Measurements from ENCODE around the gene NDUFS5. TPM values are rescaled to one million over a fixed set of nuclear protein-coding genes. Genes with fewer than 3 reads are reported as not detected.
"Not testable (repeated sequence)": the region's sequence is repeated elsewhere in the genome, so short reads cannot be mapped to it uniquely, and the experiment has no call there.

NDUFS5 gene
- 100 to 1,000 TPM; 167 to 373 (median 270) TPM for polyA plus RNA-seq (ENCODE audit: insufficient read length in 10 of 10)
- long read RNA-seq, donor 1, transcript NDUFS5-201 (3 exons, 544 nt), result major isoform, 173 of 274 reads
- long read RNA-seq, donor 1, transcript NDUFS5-202 (3 exons, 548 nt), result minor isoform, 65 of 274 reads
- long read RNA-seq, donor 1, partial matches to known transcripts, result 36 of 274 reads
- long read RNA-seq, donor 1, other reads (novel, unspliced or antisense), result 0 of 274 reads
- long read RNA-seq, donor 2, transcript NDUFS5-202 (3 exons, 548 nt), result minor isoform, 32 of 205 reads
- long read RNA-seq, donor 2, transcript NDUFS5-201 (3 exons, 544 nt), result major isoform, 147 of 205 reads
- long read RNA-seq, donor 2, partial matches to known transcripts, result 26 of 205 reads
- long read RNA-seq, donor 2, other reads (novel, unspliced or antisense), result 0 of 205 reads
- long read RNA-seq, donor 3, result 0 reads
- long read RNA-seq, donor 4, transcript NDUFS5-201 (3 exons, 544 nt), result major isoform, 127 of 203 reads
- long read RNA-seq, donor 4, transcript NDUFS5-202 (3 exons, 548 nt), result minor isoform, 43 of 203 reads
- long read RNA-seq, donor 4, partial matches to known transcripts, result 33 of 203 reads
- long read RNA-seq, donor 4, other reads (novel, unspliced or antisense), result 0 of 203 reads
- long read RNA-seq, donor 5, transcript NDUFS5-201 (3 exons, 544 nt), result major isoform, 191 of 274 reads
- long read RNA-seq, donor 5, transcript NDUFS5-202 (3 exons, 548 nt), result minor isoform, 49 of 274 reads
- long read RNA-seq, donor 5, partial matches to known transcripts, result 34 of 274 reads
- long read RNA-seq, donor 5, other reads (novel, unspliced or antisense), result 0 of 274 reads
- long read RNA-seq, donor 6, transcript NDUFS5-202 (3 exons, 548 nt), result minor isoform, 84 of 203 reads
- long read RNA-seq, donor 6, transcript NDUFS5-201 (3 exons, 544 nt), result major isoform, 94 of 203 reads
- long read RNA-seq, donor 6, partial matches to known transcripts, result 25 of 203 reads
- long read RNA-seq, donor 6, other reads (novel, unspliced or antisense), result 0 of 203 reads
- long read RNA-seq, donor 7, transcript NDUFS5-202 (3 exons, 548 nt), result minor isoform, 27 of 73 reads
- long read RNA-seq, donor 7, transcript NDUFS5-201 (3 exons, 544 nt), result major isoform, 34 of 73 reads
- long read RNA-seq, donor 7, partial matches to known transcripts, result 12 of 73 reads
- long read RNA-seq, donor 7, other reads (novel, unspliced or antisense), result 0 of 73 reads
- long read RNA-seq, donor 8, transcript NDUFS5-202 (3 exons, 548 nt), result minor isoform, 64 of 160 reads
- long read RNA-seq, donor 8, transcript NDUFS5-201 (3 exons, 544 nt), result major isoform, 67 of 160 reads
- long read RNA-seq, donor 8, partial matches to known transcripts, result 29 of 160 reads
- long read RNA-seq, donor 8, other reads (novel, unspliced or antisense), result 0 of 160 reads
- long read RNA-seq, donor 9, transcript NDUFS5-202 (3 exons, 548 nt), result minor isoform, 13 of 36 reads
- long read RNA-seq, donor 9, transcript NDUFS5-201 (3 exons, 544 nt), result major isoform, 23 of 36 reads
- long read RNA-seq, donor 9, partial matches to known transcripts, result 0 of 36 reads
- long read RNA-seq, donor 9, other reads (novel, unspliced or antisense), result 0 of 36 reads

DNA sequence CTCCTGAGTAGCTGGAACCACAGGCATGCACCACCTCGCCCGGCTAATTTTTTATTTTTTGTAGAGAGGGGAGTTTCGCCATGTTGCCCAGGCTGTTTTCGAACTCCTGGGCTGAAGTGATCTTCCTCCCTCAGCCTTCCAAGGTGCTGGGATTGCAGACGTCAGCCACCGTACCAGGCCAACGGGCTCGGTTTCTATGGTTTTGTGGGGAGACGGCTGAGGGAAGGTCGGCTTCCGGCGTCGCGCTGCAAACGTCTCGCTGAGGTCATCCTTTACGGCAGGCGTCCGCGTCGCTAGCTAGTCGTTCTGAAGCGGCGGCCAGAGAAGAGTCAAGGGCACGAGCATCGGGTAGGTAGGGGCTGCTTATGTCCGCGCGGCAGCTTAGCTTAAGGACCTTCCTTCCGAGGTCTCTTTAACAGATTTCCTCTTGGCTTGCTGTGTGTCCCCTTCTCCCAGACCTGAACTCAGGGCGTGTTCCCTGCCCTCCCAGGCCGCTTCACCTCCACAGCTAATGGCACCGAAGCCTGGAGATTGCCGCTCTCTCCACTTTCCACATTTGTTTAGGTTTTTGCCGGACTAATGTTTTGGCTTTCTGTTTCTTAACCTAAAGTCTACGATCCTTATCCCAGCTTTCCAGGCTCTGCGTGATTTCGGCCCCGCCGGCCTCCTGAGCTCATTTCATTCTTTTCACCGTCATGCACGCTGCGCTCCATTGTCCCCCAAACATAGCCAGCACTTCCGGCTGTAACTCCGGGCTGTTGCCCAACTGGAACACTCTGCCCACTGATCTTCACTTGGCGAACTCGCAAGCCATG lies at the start of gene NDUFS5:
TSS of gene NDUFS5 (plus strand) at position 300 of the 815 bp plus-strand sequence. CDS start 2,375 bp downstream, outside the sequence.
- DNase-seq, result peak; percentile 89 to 96 (median 92)

DNA sequence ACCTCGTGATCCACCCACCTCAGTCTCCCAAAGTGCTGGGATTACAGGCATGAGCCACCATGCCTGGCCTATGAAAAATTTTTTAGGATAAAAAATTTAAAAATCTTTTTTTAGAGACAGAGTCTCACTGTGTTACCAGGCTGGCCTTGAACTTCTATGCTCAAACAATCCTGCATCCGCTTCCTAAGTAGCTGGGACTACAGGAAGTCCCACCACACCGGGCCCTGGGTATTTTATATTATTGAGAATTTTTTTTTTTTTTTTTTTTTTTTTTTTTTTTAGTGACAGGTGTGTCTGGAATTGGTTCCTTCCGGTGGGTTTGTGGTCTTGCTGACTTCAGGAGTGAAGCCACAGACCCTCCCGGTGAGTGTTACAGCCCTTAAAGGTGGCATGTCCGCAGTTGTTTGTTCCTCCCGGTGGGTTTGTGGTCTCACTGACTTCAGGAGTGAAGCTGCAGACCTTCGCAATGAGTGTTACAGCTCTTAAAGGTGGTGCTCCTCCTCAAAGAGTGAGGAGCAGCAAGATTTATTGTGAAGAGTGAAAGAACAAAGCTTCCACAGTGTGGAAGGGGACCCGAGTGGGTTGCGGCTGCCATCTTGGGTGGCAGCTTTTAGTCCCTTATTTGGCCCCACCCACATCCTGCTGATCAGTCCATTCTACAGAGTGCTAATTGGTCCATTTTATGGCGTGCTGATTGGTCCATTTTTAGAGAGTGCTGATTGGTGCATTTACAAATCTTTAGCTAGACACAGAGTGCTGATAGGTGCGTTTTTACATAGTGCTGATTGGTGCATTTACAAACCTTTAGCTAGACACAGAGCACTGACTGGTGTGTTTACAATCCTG lies 48.5 kb upstream of the NDUFS5 start:
- DNase-seq, result not testable (repeated sequence)

GRCh38 chr1:38978245-38978542 lies 48.0 kb upstream of the NDUFS5 start:
- DNase-seq, result not testable (repeated sequence)

GRCh38 chr1:38979380-38979779 lies 46.8 kb upstream of the NDUFS5 start:
- not testable (repeated sequence) for DNase-seq

- no peak for DNase-seq
Observed at GRCh38 chr1:38989979-38990378, 36.2 kb upstream of the NDUFS5 start.

DNA sequence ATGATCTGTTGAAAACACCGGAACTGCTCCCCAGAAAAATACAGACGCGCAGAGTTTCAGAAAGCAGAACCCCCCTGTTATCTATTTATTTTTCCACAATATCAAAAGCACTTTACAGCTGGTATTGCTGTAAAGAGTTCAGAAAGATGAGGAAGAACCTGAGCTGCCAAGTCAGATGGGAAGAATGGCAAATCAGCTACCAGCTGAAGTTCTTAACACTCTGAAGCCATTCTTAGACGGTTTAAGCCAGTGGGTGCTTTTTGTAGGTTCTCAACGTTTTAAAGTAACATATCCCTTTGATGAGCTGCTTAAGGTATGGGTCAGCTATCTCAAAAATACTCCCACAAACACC lies 35.8 kb upstream of the NDUFS5 start:
- peak in 2 of 3 donors; percentile 11 to 22 for DNase-seq

GRCh38 chr1:38990738-38991637 lies 35.2 kb upstream of the NDUFS5 start, which contains the start of gene AKIRIN1:
TSS of gene AKIRIN1 (plus strand) at chr1:38991276. CDS start at chr1:38991381, 105 bp downstream.
- peak; percentile 96 to 99 (median 97) for DNase-seq

DNA sequence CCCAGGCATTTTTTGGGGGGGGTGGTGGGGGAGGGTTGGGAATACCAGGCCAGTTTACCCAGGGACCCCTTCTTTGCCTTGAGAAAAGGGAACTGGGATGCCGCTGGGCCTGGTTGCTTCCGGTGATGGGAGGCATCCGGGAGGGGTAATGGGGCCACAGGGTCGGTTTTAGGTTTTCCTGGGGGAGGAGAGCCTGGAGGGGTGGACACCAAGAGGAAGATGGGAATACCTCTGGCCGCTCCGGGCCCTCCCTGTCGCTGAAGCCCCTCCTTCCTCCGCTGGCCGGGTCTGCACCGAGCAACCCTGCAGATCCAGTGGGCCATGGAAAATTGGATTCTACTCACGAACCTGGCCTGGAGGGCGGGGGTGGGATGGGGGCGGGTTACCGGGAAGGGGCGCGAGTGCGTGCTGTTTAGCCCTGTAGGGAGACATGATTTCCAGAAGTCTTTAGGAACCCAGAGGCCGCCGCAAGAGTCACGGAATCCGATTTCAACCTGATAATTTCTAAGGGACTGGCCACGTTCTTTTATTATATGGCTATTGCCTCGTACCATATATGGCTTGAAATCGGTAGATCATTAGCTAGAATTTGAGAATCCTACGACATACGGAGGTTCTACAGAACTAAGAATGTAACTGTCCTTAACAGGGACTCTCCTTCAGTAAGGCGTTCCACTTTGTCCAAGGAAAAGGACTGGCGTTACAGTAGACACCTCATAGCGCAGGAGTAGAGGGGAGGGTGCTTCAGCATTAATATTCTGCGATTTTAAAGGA lies 34.3 kb upstream of the NDUFS5 start:
- DNase-seq, result peak; percentile 17 to 76 (median 47)

DNA sequence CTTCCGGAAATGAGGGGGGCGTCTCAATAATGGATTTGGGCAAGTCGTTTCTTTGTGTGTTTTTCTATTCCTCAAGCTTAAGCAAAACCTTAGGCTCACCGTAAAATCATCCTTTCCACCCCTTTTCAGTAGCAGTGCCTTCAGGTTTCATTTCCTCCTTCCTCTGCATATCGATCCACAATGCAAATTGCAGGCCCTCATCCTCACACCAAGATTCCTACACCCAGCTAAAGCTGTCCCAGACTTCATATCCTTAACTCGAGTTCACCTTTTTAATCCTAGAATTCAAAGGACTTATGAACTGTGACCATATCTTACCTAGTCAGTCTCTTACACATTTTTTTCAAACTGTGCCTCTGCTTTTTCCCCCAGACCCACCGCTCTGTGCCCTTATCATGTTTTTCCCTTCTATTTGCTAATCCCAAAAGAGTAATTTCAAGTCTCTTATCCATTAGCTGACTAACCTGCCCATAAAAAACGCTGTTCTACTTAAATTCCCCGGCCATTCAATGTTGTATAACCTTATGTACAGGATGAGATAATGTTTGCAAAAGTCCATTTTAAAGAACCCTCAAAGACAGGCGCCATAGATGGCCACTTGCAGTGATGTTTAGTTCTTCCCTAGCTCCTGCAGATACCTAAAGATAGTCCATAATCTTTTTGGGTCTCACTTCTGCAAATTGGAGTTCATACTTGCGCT lies 33.6 kb upstream of the NDUFS5 start:
- DNase-seq, result no peak

- no peak for DNase-seq
Observed at GRCh38 chr1:38994196-38994595, 32.0 kb upstream of the NDUFS5 start.

DNA sequence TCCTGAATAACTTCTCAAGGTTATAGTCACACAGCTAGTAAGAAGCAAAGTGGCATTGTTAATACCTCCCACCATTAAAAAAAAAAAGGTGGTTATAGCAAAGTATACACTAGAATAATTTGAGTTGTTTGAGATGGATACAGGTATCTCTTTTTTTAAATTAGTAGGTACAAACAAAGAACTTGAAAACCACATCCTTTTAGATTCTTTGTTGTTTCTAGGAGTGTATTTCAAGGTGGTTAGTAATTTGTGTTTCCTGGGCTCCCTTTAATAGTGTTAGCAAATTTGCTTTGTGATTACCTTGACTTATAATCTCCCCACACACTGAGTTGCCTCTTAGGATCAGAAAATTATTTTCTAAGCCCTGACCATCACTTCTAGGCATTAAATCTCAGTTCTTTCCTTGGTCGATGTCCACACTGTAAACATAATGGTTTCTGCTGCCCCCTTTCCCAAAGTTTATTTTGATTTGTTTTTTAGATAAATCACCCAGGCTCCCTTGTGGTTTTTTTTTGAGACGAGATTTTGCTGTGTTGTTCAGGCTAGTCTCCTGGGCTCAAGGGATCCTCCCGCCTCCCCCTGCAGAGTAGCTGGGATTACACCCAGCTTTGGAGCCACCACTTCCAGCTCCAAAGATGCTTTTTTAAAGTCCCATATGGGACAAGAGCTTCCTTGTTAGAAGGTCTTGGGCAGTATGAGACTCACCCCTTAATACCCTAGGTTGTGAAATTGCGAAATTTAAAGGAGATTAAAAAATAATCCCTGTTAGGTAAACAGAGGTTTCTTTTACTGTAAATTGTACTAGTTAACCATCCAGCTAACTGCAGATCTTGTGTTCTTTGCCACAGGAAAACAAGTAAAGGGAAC lies 28.9 kb upstream of the NDUFS5 start:
- no peak for DNase-seq

- DNase-seq, result no peak
Observed at GRCh38 chr1:38997901-38998190, 28.3 kb upstream of the NDUFS5 start.

DNA sequence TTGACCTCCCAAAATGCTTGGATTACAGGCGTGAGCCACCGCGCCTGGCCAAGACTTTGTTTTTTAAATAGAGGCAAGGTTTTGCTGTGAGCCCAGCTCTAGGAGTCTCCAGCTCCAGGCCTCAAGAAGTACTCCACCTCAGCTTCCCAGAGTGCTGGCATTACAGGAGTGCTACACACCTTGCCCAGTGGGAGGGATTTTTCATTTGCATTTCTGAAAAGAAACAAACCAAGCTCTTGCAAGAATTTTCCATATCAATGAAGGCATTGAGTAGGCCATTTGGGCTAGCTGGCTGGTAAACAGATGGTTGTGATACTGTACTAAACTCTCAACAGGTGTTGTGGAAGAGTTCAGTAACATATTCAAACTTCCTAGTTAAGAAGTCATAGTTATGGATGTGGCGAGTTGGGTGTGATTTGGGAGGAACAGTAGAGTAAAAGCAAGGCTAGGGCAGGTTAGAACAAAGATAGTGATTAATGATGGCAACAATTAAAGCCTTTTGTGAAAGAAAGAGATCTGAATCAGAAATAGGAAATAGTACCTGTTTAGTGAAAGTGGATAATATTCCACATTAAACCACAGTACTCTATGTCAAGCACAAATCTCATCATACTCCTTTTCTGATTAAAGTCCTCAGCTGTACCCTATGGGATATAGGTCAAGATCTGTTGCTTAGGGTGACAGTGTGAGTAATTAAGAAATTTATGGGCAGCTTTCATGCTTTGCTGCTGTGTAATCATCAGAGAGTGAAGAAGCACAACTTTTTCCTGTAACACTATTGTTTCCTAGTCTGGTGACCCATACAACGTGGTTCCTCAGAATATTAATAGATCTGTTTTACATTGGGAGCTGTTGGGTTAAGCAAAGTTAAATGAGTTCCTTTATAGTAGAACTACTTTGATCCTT lies 24.4 kb upstream of the NDUFS5 start:
- DNase-seq, result no peak

DNA sequence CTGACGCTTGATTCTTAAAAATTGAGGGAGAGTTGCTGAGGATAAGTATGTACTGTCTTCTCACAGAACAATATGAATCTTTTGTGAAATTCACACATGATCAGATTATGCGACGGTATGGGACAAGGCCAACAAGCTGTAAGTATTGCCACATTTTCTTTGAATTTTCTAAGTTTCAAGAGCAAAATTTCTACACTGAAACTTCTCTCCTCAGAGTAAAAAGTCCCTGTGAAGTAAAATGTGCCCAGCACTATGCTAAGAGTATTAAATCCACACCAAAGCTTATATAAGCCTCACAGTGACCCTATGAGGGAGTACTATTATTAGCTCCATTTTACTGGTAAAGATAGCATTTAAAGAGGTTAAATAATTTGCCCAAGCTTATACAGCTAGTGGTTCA lies 22.9 kb upstream of the NDUFS5 start:
- DNase-seq, result no peak

GRCh38 chr1:39003794-39004193 lies 22.4 kb upstream of the NDUFS5 start:
- no peak for DNase-seq

Measured in muscle of back (tissue), 13 donors.